Stimulated activated CD4-positive, alpha-beta T cell treated with anti-CD3 and anti-CD28 coated beads, TNF-alpha, amount 100 ng/mL, for 4 hours (primary cell): ENCODE results near the gene PKP4.

Source experiments
- DNase-seq, 3 experiments: peaks; one replicate each; pipeline ENCODE4 v3.0.0-alpha.2; 2020; ENCODE audit warnings: low read depth in 3 of 3

PKP4 gene

GRCh38 chr2:158498749-158499136, 42.0 kb downstream of the PKP4 start:
- no peak for DNase-seq

DNA sequence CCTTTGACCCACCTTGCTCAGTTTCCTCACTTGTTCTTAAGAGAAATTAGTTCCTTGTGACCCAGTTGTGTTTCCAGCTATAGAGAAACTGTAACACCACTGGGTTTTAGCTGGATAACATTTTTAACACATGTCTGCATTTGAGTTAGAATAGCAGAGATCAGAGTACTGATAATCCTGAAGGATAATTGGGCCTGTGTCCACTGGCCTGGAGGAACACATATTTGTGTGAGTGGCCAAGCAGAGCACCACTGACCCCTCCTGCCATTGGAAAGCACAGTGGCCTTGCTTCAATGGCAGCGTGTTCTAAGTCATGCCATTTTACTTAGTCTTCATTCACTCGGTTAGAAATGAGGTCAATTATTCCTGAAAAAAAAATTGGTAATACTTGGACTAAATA, 42.6 kb downstream of the PKP4 start:
- no peak for DNase-seq

- no peak for DNase-seq
Observed at GRCh38 chr2:158500333-158500732, 43.6 kb downstream of the PKP4 start.

GRCh38 chr2:158501301-158501700, 44.5 kb downstream of the PKP4 start:
- no peak for DNase-seq

DNA sequence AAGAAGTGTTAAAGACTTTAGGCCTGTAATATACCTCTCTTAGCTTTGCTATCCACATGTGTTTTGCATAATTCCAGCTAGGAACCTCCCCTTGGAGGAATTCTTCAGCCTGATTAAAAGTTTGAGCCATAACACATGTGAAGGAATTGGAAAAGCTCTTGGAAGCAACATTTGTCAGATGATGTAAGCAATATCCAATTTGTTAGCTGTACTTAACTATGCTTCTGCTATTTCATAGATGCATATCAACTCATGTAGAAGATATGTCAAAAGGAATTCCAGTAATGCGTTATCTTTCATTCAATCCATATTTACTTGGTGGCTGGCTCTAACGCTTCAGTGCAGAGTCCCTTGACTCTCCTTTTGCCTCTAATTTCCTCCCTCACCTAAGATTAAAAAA, 46.2 kb downstream of the PKP4 start:
- no peak for DNase-seq

DNA sequence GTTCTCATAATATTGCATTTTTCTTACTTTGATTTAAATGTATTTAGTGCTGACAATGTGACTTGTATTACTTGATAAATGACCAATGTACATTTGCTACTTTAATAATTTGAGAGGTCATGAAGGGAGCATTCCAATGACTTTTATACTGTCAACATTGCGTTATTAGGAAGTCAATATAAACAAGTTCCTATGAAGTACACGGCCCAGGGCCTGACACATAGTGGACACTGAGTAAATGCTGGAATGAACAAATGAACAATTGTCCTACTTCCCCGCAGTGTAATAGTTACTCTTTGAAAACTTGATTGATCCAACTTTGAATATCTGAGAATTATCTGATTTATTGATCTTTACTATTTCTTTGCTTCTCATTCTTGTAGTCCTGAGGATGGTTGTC, 47.3 kb downstream of the PKP4 start:
- no peak for DNase-seq

DNA sequence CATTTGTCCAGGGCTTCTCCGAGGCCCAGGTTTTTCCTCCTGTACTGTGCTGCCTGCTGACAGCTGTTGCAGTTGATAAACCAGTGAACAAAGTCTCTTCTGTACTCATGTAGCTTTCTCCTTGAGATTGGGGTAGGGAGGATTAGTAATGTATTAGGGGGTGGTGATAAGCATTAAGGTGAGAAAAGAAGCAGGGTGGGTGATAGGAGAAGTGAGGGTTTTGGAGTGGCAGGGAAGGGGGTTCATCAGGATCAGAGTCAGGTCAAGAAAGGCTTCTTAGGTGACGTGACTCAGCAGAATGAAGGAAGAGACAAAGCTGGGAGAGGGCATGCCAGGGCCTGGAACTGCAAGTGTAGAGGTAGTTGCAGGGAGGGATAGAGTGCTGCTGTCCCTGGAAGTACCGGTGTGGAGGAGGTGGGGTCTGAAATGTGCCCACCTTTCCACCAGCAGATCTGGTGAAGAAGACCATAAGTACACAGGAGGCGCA, 48.7 kb downstream of the PKP4 start:
- no peak for DNase-seq

DNA sequence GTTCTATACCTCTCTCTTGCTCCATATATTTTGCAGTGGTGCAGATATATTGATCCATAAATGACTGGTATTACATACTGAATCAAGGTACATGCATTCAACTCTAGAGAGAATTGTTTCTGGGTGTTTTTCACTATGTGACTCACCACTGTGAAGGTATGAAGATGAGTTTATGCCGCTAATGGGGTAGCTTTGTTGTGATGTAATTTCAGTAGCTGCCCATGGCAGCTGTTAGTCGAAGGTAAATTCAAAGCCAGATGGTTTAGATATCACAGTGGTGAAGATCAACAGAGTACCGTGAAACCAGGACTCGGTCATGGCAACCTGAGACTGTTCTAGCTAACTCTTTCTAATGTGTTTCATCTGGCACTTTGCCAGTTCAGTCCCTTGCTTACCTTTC, 50.4 kb downstream of the PKP4 start:
- DNase-seq: no peak

GRCh38 chr2:158507679-158508078, 50.9 kb downstream of the PKP4 start:
- DNase-seq: no peak

DNA sequence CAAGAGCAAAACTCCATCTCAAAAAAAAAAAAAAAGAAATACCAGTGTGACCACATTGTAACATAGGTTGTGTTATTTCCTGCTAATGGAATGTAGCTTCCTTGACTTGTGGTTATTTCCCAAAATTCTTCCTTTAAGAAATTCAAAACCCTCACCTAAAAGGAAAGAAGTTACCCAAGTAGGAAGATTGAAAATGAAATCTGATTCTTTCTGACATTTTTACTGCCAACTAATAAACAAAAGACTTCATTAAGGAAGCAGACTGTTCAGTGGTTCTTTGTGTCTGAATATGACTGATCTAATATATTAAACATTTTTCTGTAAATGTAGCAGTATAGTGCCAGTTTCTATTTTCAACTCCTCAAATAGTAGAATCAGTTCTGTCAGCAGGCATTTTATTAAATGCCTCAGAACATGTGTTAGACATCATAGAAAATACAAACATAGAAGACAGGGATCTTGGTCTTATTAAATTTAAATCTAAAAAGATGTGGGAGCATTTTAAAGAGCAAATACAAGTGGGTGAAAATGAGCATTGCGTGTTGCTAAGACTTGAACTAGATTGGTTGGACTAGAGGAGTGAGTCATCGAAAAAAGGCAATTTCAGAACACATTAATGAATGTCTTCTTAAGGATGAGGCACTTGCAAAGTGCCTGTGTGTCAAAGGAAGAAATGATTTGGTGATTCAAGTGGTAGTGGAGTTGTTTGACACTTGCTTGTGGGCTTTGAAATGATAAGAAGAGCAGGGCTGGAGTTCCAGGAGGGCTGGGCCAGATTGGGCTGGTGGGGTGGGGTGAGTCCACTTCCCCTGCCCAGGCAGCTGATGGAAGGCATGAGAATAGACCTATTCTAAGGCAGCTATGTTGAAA, 53.4 kb downstream of the PKP4 start:
- no peak for DNase-seq

DNA sequence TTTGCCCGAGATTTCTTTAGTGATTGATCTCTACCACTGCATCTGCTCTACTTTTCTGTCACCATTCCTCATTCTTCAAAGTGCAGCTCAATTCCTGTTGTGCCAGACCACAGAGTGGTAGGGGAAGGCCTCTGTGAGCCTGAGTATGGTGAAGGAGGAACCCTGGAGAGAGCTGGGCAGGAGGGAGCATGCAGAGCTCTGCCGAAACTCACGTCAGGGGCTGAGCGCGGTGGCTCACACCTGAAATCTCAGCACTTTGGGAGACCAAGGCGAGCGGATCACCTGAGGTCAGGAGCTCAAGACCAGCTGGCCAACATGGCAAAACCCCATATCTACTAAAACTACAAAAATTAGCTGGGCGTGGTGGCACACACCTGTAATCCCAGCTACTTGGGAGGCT, 54.1 kb downstream of the PKP4 start:
- DNase-seq: no peak

- DNase-seq: no peak
Observed at GRCh38 chr2:158511706-158512105, 55.0 kb downstream of the PKP4 start.

DNA sequence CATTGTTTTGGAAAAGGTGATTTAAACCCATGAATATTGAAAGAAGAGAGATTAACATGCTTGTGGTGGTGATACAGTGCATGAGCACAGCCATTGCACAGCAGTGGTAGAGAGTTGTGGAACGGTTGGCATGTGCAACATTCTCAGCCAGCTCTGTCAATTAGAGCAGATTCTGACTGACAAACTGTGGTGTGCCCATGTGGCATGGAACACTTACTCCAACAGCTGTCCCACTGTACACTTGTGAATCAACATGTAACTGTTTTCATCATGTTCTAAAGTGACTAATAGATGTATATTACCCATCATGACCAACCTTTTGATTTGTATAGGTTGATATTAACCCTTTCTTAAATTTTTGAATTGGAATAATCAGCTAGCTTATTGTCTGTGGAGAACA, 55.6 kb downstream of the PKP4 start:
- DNase-seq: no peak

GRCh38 chr2:158513841-158514240, 57.1 kb downstream of the PKP4 start:
- DNase-seq: no peak

GRCh38 chr2:158518084-158518483, 61.3 kb downstream of the PKP4 start:
- DNase-seq: no peak

GRCh38 chr2:158519481-158519880, 62.7 kb downstream of the PKP4 start:
- DNase-seq: no peak

DNA sequence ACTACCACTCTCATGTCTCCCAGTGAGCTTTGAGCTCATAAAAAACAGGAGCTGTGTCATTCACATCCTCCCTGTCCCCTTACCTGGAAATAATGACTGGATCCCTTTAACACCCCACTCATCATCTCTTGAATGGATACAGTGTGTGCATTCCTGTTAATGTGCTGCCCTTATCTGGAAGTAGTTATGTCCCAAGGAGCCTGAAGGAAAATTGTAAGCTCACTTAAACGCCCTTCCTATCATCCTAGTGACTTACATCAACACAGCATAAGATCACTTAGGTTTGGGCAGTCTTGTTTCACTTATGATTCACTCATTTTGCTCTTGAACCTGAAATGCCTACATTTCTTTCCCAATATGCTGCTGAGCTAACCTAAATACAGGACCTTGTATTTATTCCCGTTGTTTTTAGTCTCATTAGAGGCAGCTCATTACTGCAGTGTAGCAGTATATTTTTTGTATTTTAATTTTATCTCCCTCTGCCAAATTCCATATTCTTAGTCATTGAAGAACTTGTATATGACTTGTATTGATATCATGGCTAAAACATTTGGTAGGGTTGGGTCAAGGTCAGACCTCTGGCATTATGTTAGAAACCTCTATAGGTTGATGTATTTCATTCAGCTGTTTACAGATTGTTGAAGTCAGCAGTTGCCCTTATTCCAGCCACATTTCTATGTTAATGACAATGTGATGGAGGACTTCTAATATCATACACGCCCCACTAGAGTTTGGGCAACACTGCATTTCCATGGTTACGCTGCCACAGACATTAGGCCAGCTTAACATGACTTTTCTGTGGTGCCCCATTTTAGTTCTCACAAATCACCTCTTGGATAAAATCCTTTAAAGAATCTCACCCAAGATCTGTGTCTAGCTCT, 72.9 kb downstream of the PKP4 start:
- DNase-seq: no peak

- DNase-seq: no peak
Observed at GRCh38 chr2:158530829-158531228, 74.1 kb downstream of the PKP4 start.

GRCh38 chr2:158533009-158533408, 76.3 kb downstream of the PKP4 start:
- DNase-seq: no peak

DNA sequence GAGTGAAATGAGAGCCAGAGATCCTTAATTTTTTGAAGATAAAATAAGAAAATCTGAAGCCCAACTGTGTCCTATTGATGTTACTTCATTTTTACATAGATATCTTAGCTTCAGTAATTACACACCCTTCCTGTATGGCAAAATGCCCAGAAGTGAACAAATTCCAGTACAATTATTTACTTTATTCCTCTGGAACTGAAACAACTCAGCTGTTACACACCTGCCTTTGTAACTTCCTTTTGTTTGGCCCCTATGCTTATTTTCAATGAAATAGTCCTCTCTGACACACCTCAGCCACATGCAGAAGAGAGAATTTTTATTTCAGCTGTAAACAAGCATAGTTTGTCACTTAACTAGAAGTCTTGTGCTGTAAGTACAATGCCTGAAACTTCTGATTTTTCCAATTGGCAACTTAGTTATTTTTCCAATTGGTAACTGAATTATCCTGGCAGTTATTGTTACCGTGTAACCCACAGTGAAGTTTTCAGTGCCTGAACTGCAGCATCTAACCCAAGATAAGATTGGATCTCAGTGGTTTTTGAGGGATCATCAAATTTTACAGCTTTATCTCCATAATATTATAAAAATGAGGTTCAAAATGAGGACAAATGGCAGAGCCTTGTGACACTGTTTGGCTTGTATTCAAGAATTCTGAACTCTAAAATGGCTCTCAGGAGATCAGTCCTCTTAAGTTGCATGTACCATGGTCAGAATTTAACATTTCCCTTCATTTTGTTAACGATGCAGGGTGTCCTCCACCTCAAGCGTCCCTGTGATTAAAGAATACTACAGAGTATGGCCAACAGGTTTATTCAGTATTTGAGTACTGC, 82.6 kb downstream of the PKP4 start:
- no peak for DNase-seq

- no peak for DNase-seq
Observed at GRCh38 chr2:158542577-158542976, 85.8 kb downstream of the PKP4 start.

- DNase-seq: no peak
Observed at GRCh38 chr2:158543957-158544356, 87.2 kb downstream of the PKP4 start.
